Activated naive CD4-positive, alpha-beta T cell treated with Interleukin-2 at 50 U/mL for 16 hours (primary cell): ENCODE measurements around the gene DNAJC6.
"Not testable (repeated sequence)": the region's sequence is repeated elsewhere in the genome, so short reads cannot be mapped to it uniquely, and the experiment has no call there.

Experiments used
- DNase-seq: peaks from one replicate; pipeline ENCODE4 v3.0.0-alpha.2; 2020

The DNAJC6 gene

DNA sequence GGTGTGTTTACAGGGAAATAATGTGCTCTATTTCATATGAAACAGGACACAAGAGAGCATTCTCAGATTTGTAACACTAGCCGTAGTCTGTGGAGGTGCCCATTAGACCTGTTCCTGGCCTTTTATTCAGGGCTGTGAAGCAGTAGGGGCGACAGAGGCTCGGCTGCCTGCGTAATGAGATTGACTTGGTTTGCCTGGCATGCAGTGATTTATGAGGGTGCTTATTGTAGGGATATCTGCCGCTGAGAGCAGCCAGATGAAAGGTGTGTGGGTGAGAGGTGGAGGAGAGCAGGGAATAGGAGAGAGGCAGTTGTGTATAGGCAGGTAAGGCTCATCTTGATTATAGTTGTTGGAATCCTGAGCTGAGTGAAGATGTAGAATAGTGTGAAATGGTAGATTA, 51.3 kb downstream of the DNAJC6 start:
- DNase-seq = no peak

DNA sequence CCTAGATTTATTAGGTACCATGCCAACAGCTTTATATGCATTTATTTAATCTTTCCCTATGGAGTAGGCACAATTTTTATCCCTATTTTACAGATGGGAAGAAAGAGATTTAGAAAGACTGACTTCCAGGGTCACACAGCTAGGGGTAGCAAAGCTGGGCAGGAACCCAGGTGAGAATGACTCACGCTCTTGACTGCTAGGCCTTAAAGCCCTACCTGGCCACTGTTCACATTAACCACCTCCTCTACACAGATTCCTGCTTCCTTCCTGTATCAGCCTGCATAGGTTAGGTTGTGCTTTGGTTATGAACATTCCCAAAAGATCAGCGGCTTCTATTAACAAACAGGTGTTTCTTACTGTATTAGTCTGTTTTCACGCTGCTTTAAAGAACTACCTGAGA, 53.2 kb downstream of the DNAJC6 start:
- DNase-seq = no peak

DNA sequence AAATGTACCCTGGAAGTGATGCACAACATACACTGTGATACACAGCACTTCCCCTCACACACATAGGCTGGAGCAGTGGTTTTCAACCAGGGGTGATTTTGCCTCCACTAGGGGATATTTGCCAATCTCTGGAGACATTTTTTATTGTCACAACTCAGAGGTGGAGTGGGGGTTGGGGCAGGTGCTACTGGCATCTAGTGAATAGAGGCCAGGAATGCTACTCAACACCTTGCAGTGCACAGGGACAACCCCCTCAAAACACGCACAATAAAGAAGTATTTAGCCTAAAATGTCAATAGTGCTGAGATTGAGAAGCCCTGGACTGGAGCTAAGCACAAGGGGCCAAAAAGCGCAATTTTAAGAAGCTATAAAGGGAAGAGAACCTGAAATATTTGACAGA, 54.1 kb downstream of the DNAJC6 start:
- DNase-seq = no peak

DNA sequence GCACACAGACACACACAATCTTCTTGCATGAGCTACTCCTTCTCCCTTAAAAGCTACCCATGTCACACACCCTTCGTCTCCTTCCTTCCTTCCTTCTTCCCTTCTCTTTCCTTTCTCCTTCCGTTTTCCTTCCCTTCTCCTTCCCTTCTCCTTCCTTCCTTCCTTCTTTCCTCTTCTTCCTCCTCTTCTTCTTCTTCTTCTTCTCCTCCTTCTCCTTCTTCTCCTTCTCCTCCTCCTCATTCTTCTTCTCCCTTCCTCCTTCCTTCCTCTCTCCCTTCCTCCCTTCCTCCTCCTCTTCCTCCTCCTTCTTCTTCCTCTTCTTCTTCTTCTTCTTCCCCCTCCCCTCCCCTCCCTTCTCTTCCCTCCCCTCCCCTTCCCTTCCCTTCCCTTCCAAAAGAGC, 59.1 kb downstream of the DNAJC6 start:
- DNase-seq = no peak

DNA sequence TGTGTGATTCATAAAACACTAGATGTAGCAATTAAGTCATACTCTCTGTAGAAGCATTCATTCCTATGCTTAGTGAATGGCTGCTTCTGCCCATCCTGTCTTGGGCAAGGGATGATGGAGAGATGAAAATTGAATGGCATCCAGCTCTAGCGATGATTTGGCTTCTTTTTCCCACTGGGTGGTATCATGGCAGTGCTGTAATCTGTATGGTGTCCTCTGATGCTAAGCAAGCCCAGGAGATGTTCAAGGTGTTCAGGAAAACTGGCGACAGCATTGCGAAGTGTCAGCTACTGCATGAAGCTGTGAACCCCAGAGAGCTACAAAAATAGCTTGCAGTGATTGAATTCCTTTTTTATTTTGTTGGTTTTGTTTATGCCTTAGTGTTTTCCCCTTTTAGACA, 62.2 kb downstream of the DNAJC6 start:
- no peak for DNase-seq

DNA sequence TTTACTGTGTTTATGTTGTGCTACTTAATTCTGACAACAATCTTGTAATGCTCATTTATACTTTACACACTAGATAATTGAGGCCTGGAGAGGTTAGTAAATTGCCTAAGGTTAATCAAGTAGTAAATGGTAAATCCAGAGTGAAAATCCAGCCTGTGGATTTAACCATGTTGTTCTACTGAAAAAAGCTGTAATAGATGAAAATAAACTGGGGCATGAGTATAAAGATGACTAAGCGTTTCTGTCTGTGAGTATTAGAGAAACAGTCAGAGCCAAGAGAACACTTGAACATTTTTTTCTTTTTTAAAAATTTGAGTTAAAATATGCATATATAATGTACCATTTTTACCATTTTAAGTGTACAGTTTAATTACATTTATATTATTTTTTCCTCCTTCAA, 63.2 kb downstream of the DNAJC6 start:
- no peak for DNase-seq

DNA sequence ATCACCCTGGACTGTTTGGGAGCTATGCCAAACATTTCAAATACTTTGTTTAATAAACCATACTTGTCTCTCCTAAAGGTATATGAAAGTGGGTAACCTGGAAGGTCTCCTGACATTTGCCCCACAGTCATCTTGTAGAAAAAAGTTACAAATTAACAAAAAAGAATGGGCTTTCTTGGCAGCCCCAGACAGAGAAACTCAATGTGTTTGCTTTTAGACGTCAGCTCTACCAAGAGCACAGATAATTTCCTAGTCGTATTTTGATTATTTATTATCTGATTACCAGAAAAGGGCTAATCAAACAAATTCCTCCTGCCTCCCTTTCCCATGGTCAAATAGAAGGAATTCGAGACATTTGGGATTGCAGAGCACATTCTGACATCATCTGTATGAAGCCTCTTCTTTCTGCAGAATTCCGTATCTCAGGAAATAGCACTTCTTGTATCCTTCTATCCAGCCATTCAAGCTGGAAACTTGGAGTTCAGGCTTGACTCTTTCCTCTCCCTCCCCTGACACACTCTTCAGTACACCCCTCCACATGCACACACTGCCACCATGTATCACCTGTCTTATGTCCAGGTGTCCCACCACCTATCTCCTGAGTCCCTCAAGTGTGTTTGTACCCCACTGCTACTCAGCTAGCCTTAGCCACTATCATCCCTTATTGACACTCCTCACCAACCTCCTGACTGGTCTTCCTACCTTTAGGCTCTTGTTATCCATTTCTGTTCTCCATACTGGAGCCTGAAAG, 68.3 kb downstream of the DNAJC6 start:
- DNase-seq = no peak

DNA sequence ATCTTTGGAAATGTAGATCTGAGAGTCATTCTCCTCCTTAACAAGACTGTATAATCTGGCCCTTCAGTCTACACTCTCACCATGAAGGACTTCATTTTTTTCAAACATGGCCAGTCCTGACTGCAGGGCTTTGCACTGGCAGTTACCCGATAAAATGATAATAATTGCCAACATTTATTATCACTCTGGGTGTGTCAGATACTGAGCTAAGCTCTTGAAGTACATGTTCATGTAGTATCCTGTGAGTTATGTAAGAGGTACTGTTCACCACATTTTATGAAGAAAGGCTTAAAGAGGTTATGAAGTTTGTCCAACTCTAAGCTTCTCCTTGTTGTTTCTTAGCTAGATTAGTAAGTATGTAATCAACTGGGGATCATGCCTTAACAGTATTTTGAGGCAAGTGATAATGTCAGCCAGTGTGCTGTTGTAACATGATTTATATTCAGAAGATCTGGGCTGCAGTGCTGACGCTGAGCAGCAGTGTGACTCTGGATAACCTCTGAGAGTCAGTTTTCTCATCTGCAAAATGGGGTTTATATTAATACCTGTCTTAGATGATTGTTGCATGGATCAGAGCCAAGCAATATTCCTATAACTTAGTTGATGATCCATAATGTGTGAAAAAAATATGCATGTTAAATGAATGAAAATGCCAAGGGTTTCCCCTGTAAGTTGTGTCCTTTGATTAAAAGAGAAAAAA, 69.1 kb downstream of the DNAJC6 start:
- DNase-seq = no peak

DNA sequence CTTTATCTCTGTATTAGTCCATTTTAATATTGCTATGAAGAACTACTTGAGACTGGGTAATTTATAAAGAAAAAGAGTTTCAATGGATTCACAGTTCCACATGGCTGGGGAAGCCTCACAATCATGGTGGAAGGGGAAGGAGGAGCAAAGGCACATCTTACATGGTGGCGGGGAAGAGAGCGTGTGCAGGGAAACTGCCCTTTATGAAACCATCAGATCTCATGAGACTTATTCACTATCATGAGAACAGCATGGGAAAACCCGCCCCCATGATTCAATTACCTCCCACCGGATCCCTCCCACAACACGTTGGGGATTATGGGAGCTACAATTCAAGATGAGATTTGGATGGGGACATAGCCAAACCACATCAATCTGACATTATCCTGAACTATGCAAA, 75.1 kb downstream of the DNAJC6 start:
- DNase-seq = not testable (repeated sequence)

DNA sequence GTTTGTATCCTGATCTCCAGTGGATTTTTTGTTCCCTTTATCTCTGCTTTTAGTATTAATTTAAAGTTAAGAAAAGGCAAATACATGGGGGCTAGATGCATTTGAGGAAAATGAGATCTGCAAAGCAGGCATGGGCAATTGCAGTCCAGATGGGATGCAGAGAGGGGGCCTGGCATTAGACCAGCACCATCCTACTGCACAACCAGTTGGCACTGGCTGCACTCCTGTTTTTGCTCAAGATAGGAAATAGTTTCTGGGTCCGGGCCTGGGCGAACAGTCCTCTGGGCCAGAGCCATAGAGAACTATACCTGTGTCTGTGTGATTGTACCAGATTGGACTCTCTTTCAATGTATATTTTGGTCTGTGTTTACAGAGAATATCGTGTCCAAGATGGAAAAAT, 77.1 kb downstream of the DNAJC6 start:
- no peak for DNase-seq

DNA sequence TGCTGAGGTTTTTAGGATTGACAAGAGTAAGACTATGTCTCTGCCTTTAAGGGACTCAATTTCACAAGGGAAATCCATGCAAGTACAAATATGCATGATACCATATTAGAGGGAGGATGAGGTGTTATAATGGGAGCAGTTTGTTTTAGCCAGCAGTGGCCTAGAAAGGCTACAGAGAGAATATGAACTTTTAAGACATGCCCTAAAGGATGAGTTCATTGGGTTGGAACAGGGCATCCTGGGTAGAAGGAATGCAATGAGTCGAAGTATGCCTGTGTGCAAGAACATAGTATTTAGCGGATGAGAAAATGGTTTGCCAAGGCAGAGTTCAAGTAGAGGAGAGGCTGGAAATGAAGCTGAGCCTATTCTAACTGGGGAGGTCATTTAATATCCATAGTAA, 78.5 kb downstream of the DNAJC6 start:
- DNase-seq = no peak

DNA sequence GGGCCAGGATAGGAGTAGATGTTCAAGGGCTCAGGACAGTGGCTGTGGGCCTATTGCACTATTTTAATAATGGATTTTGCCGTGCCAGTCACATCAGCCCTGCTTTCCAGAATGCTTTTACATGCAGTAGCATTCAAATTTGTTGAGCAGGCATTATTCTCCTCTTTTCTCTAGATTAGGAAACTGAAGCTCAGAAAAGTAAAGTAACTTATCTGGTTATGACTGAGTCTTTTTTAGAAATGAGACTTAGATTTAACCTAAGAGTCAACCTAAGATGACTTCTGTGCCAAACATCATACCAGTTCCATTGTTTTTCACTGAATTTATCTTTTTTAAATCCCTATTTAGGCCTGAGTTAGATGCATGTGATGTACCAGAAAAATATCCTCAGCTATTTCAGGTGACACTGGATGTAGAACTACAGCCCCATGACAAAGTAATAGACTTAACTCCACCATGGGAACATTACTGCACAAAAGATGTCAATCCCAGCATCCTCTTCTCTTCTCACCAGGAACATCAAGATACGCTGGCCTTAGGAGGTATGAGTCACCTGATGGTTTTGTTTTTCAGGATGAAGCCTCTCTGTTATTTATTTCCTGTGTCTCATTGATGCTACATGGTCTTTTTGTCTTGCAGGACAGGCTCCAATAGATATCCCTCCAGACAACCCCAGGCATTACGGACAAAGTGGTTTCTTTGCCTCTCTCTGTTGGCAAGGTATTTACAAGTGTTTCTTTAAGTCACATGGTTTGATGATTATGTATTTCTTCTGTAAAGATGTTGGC, 79.8 kb downstream of the DNAJC6 start:
- DNase-seq = no peak

DNA sequence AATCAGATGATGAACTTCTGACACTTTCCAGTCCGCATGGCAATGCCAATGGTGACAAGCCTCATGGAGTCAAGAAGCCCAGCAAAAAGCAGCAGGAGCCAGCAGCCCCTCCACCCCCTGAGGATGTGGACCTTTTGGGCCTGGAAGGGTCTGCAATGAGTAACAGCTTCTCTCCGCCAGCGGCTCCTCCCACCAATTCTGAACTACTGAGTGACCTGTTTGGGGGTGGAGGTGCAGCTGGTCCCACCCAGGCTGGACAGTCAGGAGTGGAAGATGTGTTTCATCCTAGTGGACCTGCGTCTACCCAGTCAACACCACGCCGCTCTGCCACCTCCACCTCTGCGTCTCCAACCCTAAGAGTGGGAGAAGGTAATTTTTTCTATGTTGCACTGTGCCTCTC, 83.2 kb downstream of the DNAJC6 start:
- DNase-seq = no peak

DNA sequence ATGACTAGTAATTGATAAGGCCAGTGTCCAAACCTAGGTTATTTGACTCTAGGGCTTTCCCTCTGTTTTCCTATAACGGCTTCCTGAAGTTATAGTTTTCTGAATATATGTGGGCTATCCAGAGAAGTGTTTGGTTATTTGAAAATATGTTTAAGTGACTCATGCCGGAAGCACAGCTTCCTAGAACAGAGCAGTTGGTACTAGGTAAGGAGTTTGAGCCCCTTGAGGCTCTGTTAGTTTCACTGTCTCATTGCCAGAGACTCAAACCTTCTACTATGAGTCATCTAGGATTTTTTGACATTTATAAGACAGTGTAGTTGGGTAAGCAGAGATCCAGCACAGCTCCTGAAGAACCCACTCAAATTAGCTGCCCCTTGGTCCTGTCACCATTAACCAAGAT, 84.0 kb downstream of the DNAJC6 start:
- DNase-seq = peak; percentile 45

DNA sequence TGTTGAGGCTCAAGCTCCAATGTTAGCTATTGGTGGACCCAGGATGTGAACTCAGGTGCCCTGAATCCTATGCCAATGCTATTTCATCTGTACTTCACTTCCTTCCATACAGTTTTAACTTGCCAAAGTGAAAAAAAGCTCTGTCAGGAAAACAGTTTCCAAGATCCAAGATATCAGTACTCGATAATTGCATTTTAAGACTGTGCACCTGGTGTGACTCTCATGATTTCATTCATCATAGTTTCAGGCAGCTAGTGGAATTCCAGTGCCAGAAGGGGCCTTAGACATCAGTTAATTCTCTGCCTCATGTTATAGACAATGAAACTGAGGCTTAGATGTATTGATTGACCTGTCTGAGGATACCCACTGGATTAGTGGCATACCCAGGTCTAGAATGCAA, 84.6 kb downstream of the DNAJC6 start:
- DNase-seq = no peak

DNA sequence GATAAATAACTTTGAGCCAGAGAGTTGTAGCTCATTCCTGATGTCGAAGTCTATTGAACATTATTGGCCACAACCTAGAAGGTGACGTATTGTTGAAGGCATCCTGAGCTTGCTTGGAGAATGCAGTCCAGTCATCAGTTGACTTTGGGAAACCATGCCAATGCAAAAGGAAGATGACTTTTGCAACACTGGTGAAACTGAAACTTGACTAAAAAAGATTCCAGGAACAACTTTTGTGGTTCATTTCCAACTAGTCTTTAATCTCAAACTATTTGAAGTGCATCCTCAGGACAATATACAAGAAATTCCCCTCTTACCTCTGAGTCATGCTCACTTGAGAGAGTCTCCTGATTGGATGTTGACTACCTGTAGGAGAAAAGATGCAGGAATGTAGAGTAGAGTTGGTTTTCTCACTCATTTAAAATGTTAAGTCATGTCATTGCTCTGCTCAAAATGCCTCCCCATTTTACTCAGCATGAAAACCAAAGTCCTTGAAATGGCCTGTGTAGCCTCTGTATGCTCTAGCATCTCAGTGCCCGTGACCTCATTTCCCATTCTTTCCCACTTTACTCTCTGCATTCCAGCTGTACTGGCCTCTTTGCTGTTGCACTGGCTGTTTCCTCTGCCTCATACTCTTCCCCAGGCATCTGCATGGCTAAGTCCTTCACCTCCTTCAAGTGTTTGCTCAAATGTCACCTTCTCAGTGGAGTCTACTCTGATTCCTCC, 86.7 kb downstream of the DNAJC6 start:
- DNase-seq = no peak

DNA sequence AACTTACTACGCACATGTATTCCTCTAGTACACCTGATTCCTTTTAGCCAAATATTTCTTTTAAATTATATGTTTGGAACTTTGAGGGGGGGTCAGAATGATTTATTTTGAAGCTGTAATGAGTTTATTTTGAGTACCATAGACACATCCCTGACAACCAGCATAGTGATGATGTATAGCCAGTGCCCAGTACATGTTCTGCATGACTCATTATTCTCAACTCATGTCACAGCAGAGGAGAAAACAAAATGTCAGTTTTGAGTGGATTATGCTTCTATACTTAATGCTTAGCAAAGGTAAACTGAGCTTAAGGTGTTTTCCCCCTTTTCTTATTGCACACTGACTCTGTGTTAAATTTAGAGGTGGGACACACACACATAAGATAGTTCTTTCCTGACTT, 88.7 kb downstream of the DNAJC6 start:
- DNase-seq = no peak

DNA sequence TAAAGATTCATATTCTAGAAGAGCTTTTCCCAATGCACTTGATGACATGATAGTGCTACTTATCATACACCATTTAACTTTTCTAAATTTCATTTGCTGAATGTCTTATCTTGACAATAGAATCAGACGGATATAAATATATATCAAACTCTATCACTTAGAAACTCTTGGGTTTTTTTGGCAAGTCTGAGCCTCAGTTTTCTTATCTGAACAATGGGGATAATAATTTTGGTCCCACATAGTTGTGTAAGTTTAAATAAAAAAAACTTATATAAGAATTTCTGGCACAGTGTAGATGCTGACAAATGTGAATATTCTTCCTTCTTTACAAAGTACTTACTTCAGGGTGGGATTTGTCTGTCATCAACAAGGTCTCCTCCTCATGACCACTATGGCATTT, 89.7 kb downstream of the DNAJC6 start:
- DNase-seq = no peak

DNA sequence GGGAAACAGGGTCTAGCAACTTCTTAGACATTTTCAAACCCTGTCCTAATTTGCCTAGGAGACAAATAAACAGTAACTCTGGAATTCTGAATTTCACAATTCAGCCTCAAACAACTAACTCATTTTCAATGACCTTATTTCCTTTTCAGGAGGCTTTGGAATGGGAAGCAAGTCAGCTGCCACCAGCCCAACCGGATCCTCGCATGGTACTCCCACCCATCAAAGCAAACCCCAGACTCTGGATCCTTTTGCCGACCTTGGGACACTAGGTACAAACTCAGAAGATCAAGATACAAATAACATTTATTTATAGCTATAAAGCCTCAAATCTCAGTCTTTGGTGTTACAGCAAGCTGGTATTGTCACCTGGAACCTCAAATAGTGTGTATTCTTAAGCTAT, 92.3 kb downstream of the DNAJC6 start:
- no peak for DNase-seq

DNA sequence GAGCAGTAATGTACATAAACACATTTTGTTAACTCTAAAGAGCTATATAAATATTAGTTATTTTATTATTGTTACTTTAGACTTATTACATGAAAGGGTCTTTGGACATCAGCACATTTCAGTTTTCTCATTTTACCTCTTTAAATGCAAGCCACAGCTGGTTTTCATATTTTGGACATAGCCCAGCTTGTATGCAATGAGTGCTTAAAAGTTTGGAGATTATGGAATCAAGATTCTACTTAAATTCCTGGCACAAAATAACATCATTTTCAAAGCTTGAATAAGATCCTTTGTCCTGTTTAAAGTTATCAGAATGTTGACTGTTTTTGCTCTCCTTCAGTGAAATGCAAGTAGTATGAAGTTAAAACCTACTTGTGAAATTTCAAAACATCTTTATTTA, 95.6 kb downstream of the DNAJC6 start:
- DNase-seq = no peak

DNA sequence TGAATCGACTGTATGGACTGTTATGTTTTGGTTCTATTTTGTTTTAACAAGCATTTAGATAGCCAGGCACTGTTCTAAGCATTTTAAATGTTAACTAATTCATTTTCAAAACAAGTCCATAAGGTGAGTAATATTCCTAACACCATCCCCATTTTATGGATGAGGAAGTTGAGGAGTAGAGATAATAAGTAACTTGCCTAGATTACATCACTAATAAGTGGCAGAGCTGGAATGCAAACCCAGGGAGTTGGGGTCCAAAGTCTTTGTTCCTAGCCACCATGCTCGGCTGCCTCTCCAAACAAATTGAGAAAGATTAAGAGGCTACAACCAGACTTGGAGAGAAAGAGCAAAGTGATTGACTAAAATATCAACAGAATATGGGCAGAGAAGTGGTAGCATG, 98.5 kb downstream of the DNAJC6 start:
- DNase-seq = no peak

DNA sequence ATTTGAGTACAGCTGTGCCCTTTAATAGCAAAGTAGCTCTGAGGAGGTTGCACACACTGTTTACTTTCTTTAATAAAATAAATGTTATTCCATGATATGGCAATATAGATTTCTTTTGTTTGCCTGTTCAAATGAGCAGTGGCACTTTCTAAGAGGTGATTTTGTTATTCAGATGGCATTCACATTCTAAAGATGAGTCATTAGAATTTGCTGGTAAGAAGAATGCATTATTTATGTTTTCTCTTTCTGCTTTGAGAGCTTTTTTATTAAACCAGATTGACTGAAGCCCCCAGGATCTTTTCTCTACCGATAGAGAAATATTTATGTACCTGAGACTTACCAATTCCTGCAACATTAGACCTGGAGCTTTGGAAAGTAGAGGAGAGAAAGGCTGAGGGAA, 100.0 kb downstream of the DNAJC6 start:
- no peak for DNase-seq

DNA sequence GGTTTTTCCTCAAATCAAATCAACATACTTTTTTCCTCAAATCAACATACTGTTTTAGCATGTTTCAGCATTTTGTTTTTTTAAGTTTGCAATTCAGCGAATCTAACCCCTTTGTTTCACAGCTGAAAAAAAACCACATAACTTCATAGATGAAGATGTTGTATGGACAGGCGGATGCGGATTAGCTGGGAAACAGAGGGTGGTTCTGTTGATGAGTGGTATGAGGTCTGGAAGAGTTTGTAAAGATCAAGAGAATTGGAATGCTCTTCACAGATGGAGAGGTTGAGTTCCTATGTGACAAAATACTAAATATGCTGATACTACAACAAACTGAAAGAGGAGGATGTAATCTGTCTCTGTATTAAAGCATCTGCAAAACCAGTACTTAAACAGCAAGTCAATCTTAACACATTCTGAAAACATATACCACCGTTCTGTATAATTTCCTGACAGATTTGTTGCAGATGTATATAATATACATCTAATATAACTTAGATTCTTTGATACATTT, 100.5 kb downstream of the DNAJC6 start:
- DNase-seq = no peak
